GM12892 (cell line): ENCODE results near the gene SPRED1.

Source experiments
- POLR2A ChIP-seq: IDR thresholded peaks from 2 replicates; pipeline ENCODE4 v1.6.1; 2011; ENCODE audit warnings: low read depth, low read length, control low read depth
- POLR2AphosphoS5 ChIP-seq: IDR thresholded peaks from 2 replicates; pipeline ENCODE4 v1.6.1; 2011; ENCODE audit warnings: low read depth, low read length, control low read depth

DNA sequence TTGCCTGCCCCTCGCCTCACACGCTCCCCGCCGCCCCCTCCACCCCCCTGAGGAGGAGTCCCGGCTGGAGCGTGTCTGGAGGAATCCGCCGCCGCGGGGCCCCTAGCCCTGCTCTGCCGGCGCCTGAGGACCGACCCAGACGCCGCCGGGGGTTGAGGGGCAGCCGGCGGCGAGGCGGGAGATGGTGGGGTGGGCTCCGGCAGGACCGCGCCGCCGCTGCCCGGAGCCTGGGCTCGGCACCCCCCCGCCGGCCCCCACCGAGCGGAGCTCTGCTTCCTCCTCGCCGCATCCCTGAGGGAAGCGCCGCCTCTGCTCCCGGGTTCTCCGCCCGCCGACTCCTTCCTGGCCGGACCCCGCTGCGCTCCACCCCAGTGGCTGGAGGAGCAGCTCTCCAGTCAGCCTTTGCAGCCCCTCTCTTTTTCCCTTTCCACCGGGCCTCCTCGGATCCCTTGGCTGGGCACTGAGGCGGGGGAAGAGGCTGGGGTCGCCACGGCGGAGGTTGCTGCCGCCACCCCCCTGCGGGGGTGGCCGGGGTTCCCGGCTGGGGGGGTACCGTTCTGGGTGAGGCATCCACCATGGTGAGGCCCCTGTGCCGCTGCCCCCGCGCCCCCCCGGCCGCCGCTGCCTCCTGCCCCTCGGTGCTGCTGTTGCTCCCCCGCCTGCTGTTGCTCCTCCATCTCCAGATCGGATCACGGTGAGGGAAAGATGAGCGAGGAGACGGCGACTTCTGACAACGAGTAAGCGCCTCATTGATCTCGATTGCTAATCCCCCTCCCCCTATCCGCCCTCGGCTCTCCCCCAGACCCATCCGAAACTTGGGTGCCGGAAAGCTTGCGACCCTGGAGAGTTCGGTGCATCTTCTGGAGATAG, at the start of gene SPRED1:
- TF ChIP-seq POLR2A, result no peak
- TF ChIP-seq POLR2AphosphoS5, result no peak
